ENCODE results near the gene TRPV6.

DNA sequence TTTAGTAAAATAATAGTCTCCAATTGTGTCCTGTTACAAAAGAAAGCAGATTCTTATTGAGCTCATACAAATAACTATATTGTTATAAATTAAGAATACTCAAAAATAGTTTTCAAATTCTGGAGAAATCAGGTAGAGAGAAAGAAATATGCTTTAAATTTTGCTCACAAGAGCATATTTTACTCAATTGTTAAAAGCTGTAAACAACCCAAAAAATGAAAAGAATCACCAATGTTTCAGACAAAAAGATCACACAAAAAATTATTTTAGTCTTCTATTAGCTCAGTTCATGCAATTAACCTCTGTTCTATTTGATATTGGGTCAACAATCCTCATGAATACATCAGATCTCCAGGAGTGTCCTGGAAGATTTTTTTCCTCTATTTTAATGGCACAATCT, 18.6 kb upstream of the TRPV6 start:
- TF ChIP-seq, protein P1, sequence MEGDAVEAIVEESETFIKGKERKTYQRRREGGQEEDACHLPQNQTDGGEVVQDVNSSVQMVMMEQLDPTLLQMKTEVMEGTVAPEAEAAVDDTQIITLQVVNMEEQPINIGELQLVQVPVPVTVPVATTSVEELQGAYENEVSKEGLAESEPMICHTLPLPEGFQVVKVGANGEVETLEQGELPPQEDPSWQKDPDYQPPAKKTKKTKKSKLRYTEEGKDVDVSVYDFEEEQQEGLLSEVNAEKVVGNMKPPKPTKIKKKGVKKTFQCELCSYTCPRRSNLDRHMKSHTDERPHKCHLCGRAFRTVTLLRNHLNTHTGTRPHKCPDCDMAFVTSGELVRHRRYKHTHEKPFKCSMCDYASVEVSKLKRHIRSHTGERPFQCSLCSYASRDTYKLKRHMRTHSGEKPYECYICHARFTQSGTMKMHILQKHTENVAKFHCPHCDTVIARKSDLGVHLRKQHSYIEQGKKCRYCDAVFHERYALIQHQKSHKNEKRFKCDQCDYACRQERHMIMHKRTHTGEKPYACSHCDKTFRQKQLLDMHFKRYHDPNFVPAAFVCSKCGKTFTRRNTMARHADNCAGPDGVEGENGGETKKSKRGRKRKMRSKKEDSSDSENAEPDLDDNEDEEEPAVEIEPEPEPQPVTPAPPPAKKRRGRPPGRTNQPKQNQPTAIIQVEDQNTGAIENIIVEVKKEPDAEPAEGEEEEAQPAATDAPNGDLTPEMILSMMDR (IDR thresholded peaks at IDR 0.05): no peak
- TF ChIP-seq POLR2A (IDR thresholded peaks at IDR 0.05): no peak

Data from ovary (tissue), 3 donors.